GM21717 (cell line): Measurements from ENCODE around the gene SPOCK1.

ENCODE experiments used
- ATAC-seq: cut with Tn5 transposase; IDR thresholded peaks from one replicate; pipeline ENCODE4 v1.9.1; 2021; ENCODE audit warnings: mild to moderate bottlenecking, moderate library complexity; ENCODE audit not compliant: unreplicated experiment

The SPOCK1 gene

DNA sequence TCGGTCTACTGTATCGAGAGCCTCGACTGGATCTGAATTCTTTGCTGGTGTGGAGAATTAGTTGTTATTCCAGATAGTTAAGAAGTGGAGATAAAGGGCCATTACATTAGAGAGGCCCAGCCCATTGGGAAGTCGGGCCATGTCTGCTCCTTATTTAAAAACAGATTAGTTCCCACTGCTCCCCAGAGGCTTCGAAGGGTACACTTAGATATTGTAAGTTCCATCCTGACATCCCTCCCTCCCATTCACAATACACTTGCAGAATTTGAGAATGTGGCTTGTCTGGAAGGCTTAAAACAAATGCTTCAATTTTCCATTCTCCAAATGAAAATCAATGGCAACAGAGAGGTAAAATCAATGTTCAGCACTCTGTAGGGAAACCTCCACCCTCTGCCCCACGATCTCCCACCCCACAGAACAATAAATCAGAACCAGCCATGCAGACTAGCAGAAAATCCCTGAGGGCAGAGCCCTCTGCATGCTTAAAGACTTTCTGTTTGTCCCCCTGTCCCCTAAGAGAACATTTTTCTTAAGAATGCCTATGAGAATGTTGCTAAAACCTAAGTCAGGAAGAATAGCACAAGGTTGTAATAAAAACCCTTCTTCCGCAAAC lies 364.1 kb downstream of the SPOCK1 start:
- no peak for ATAC-seq

GRCh38 chr5:137129886-137130680 lies 369.0 kb downstream of the SPOCK1 start:
- ATAC-seq = no peak

DNA sequence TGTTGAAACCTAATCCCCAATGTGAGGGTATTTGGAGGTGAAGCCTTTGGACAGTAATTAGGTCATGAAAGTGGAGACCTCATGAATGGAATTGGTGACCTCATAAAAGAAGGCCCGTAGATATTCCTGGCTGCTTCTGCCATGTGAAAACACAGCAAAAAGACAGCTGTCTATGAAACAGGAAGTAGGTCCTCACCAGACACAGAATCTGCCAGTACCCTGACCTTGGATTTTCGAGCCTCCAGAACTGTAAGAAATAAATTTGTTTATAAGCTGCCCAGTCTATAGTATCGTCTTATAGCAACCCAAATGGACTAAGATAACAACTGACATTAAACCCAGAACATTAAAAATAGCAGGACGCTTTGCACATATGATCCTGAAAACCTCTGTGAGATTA lies 371.1 kb downstream of the SPOCK1 start:
- no peak for ATAC-seq

- ATAC-seq = no peak
These were observed 372.3 kb downstream of the SPOCK1 start for GRCh38 chr5:137126829-137127228.

DNA sequence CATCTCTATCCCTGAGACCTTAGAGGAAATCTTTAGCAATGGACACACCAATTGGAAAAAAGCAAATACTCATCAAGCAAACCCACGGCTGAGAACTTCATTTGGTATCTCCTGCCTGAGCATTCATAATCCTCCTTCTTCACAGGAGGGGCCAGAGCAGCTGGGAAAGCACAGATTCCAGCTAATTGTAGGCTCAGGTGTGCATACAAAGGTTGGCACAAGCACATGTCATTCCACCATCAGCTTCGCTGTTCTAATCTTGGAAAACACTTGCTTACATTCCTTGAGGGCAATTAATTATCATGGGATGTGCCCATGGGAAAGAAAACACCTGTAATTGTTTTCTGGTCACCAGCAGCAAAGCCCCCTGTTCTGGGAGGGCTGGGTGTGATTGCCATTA lies 376.6 kb downstream of the SPOCK1 start:
- ATAC-seq = no peak

DNA sequence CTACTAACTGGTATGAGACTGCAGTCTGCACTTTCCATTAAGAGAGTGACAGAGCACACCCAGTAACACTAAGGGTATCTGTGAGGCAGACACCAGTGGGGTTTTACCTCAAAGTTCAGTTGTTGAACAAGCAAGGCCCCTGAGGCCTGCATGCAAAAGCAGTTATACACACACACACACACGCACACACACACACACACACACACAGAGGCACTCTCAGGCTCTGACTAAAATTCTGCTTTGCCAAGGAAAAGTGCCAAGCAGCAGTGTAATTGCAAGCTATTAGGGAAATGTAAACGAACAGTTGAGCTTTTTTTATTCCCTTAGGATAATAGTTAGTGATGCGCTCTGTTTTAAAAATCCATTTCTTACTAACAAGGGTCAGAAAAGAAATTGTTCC lies 377.1 kb downstream of the SPOCK1 start:
- ATAC-seq = no peak

- ATAC-seq = no peak
These were observed 379.8 kb downstream of the SPOCK1 start for GRCh38 chr5:137119321-137119720.

DNA sequence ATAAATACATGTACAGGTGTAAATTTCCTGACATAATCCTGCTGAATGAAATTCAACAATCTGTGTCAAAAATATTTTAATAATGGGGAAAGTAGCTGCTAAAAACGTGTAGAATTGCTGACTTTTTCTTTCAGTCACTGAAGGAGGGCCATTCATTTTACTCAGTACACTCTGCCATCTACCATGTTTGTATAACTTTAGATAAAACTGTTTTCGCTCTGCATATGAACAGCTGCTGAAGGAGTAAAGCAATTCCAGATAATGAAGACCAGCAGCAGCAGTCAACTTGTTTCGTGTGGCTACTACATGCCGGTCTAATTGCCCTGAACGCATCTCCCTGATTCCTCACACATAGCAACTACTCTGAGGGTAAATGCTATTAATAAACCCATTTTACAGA lies 380.5 kb downstream of the SPOCK1 start:
- no peak for ATAC-seq

DNA sequence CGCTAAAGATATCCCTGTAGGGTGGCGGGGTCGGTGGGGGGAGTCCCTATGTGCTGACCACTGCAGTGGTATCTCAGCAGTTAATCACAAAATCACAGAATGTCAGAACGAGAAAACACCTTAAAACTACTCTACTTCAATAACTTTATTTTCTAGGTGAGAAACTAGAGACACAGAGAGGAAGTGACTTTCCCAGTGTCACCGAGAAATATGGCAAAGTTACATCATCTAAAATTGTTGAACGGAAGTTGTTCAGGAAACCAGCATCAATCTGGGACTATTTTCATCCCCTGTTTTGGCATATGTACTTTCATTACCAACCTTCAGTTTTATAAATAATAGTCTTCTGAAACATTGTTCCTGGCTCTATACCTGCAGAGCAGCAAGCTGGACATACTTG lies 384.0 kb downstream of the SPOCK1 start:
- no peak for ATAC-seq

DNA sequence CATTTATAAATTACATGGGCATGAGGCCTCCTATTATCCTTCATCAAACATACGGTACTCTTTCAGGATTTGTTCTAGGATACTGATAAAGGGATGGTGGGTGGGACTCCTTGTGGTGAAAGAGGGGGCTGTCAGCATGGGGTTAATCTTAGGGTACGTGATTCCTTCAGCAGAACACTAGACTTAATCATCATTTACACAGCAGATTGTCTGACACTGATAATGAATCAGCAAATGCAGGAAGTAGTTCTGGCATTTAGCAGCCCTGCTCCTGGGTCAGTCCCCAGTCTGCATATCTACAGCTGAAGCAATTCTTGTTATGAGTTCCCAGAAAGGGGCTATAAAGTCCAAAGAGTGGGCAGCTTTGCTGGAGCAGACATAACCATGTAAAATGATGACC lies 384.6 kb downstream of the SPOCK1 start:
- ATAC-seq = no peak

GRCh38 chr5:137113939-137114338 lies 385.2 kb downstream of the SPOCK1 start:
- peak; percentile 46 for ATAC-seq

GRCh38 chr5:137113161-137113560 lies 386.0 kb downstream of the SPOCK1 start:
- ATAC-seq = no peak

- no peak for ATAC-seq
These were observed 393.6 kb downstream of the SPOCK1 start for GRCh38 chr5:137105351-137106035.

GRCh38 chr5:137101544-137101943 lies 397.6 kb downstream of the SPOCK1 start:
- no peak for ATAC-seq

GRCh38 chr5:137099651-137100050 lies 399.5 kb downstream of the SPOCK1 start:
- ATAC-seq = no peak

DNA sequence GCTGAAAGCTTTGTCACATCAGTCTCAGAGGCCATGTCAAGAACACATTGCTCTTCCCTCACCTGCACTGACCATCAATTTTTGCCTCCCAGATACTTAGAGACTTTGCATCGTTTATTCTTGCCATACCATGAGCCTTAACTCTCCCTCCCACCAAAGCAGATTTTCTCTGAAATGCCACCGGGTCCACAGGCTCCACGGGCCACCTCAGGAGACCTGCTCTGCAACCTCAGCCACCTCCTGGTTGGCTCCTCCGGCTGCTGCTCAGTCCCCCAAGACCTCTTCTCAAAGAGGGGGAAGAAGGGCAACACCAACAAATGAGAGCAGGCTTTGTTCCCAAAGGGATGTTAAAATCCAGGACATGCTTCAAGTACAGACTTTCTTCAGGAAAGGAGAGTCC lies 400.5 kb downstream of the SPOCK1 start:
- ATAC-seq = no peak

DNA sequence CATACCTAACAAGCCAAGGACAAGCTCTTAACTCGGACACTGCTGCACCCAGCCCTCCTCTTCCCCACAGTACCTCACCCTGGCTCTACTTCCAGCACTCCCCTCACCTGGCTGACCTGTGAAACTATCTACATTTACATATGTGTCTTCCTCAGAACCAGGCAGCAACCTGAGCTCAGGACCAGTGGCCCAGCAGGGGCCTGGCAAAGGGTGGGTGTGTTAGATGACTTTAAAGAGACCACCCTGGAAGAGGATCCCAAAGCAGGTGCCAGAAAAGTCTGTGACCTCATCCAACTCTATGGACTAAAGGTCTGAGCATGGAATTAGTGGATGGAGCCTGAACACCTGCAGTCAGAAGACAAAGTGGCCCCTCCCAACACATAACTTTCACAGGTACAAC lies 400.9 kb downstream of the SPOCK1 start:
- no peak for ATAC-seq

DNA sequence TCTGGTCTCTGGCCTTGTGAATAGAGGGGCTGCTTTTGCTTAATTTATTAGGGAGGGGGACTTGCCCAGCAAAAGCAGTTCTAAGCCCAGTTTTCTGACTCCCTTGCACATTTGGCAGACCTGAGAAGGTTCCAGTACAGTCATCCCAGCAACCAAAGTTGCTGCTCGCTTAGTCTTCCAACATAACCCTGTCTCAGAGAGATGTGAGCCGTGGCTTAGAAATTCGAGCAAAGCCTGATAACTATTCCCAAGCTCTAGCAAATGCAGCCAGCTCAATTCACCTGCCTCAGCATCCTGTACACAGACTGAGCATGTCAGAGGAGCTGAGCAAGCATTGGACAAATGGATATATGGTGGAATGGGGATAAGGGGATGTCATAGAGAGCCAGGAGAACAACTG lies 401.9 kb downstream of the SPOCK1 start:
- no peak for ATAC-seq

DNA sequence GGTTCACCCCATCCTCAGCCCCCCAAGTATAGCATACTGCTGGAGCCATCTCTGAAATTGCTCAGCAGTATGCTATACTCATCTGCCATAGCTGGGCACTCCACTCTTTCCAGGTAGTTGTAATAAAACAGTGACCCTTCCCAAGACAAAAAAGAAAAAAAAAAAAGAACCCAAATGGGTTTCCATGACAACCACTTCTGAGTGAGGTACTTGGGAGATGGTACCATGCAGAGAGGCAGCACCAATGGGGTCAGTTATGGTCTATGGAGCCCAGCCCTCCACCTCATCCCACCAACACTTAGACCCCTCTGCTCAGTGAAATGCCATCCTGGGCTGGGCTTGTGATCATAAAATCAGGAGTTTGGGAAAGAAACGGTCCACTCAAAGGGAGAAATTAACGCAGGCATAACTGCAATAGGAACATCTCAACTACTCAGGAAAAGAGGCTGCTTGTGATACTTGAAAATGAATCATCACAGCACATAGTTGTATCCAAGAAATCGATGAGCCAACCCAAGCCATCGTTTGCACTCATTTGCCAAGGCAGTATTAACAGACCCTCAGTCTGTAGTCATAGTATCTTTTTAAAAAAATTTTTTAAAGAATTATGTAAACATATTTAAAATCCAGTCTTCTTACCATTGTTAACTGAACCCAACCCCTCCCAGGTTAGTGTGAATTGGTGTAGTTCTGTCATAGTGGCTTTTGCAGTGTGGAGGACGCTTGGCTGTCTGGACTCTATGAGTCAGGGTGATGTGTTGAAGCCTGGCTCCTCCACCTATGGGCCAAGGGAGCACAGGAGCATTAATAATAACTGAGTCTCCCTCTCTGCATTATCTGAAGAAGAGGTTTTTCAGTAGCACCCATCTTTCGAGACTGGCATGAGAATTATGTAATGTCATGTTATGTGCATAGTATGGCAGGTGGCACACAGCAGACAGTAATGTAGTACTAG lies 402.7 kb downstream of the SPOCK1 start:
- ATAC-seq = no peak

GRCh38 chr5:137095597-137095996 lies 403.5 kb downstream of the SPOCK1 start:
- ATAC-seq = no peak

- ATAC-seq = no peak
These were observed 406.3 kb downstream of the SPOCK1 start for GRCh38 chr5:137092831-137093230.
